ENCODE data around the gene MAPK8IP2.

MAPK8IP2 gene

GRCh38 chr22:50600538-50600937, at the start of gene MAPK8IP2:
MAPK8IP2 (plus strand) TSS chr22:50600793; CDS start chr22:50600819, 26 bp downstream.
- no peak for DNase-seq (ENCODE audit: low read depth in 1 of 2, low spot score in 1 of 2)

GRCh38 chr22:50551160-50551752, 49.3 kb upstream of the MAPK8IP2 start:
- DNase-seq (ENCODE audit: low read depth in 1 of 2, low spot score in 1 of 2): no peak

- DNase-seq (ENCODE audit: low read depth in 1 of 2, low spot score in 1 of 2): no peak
Observed at GRCh38 chr22:50553310-50553709, 47.3 kb upstream of the MAPK8IP2 start.

GRCh38 chr22:50556703-50557102, 43.9 kb upstream of the MAPK8IP2 start:
- DNase-seq (ENCODE audit: low read depth in 1 of 2, low spot score in 1 of 2): no peak

GRCh38 chr22:50560034-50560433, 40.6 kb upstream of the MAPK8IP2 start:
- DNase-seq (ENCODE audit: low read depth in 1 of 2, low spot score in 1 of 2): no peak

- no peak for DNase-seq (ENCODE audit: low read depth in 1 of 2, low spot score in 1 of 2)
Observed at GRCh38 chr22:50561401-50562358, 38.9 kb upstream of the MAPK8IP2 start.

- peak; percentile 96 to 97 for DNase-seq (ENCODE audit: low read depth in 1 of 2, low spot score in 1 of 2)
Observed at GRCh38 chr22:50562523-50563412, 37.8 kb upstream of the MAPK8IP2 start, which contains the start of gene SYCE3. SYCE3 (minus strand) TSS chr22:50562919; CDS start chr22:50556405, 6,514 bp downstream.

GRCh38 chr22:50563413-50564160, 37.0 kb upstream of the MAPK8IP2 start:
- no peak for DNase-seq (ENCODE audit: low read depth in 1 of 2, low spot score in 1 of 2)

GRCh38 chr22:50564289-50564688, 36.3 kb upstream of the MAPK8IP2 start:
- no peak for DNase-seq (ENCODE audit: low read depth in 1 of 2, low spot score in 1 of 2)

- no peak for DNase-seq (ENCODE audit: low read depth in 1 of 2, low spot score in 1 of 2)
Observed at GRCh38 chr22:50567721-50568252, 32.8 kb upstream of the MAPK8IP2 start.

GRCh38 chr22:50568626-50569025, 32.0 kb upstream of the MAPK8IP2 start:
- DNase-seq (ENCODE audit: low read depth in 1 of 2, low spot score in 1 of 2): no peak

GRCh38 chr22:50569041-50569459, 31.5 kb upstream of the MAPK8IP2 start:
- DNase-seq (ENCODE audit: low read depth in 1 of 2, low spot score in 1 of 2): no peak

- DNase-seq (ENCODE audit: low read depth in 1 of 2, low spot score in 1 of 2): no peak
Observed at GRCh38 chr22:50569896-50570535, 30.6 kb upstream of the MAPK8IP2 start.

- no peak for DNase-seq (ENCODE audit: low read depth in 1 of 2, low spot score in 1 of 2)
Observed at GRCh38 chr22:50570861-50571260, 29.7 kb upstream of the MAPK8IP2 start.

- no peak for DNase-seq (ENCODE audit: low read depth in 1 of 2, low spot score in 1 of 2)
Observed at GRCh38 chr22:50571264-50572175, 29.1 kb upstream of the MAPK8IP2 start.

GRCh38 chr22:50572965-50573364, 27.6 kb upstream of the MAPK8IP2 start:
- no peak for DNase-seq (ENCODE audit: low read depth in 1 of 2, low spot score in 1 of 2)

GRCh38 chr22:50573491-50574382, 26.9 kb upstream of the MAPK8IP2 start:
- DNase-seq (ENCODE audit: low read depth in 1 of 2, low spot score in 1 of 2): no peak

- DNase-seq (ENCODE audit: low read depth in 1 of 2, low spot score in 1 of 2): no peak
Observed at GRCh38 chr22:50574383-50574755, 26.2 kb upstream of the MAPK8IP2 start.
